Stomach (tissue), 9 donors: Measurements from ENCODE around the gene SLC17A6. TPM values are rescaled to one million over a fixed set of nuclear protein-coding genes. Genes with fewer than 3 reads are reported as not detected.

Source experiments
- DNase-seq, 2 donors: peaks; one replicate each; pipeline versions ENCODE4 v3.0.0 to v3.0.0-alpha.2; 2013 to 2019
- H3K27ac ChIP-seq, 5 donors: fragments of 200-600 bp in 4 of 5; sonication (generic) in 4 of 5; one replicate each; pipeline ENCODE4 v1.5.1; 2013 to 2019; ENCODE audit warnings: mild to moderate bottlenecking in 1 of 5, moderate library complexity in 1 of 5
- H3K27me3 ChIP-seq, 3 donors: fragments of 200-600 bp; sonication (generic); one replicate each; pipeline ENCODE4 v1.5.1; 2017 to 2019; ENCODE audit warnings: mixed run types in 1 of 3
- H3K36me3 ChIP-seq, 4 donors: fragments of 200-600 bp; sonication (generic); 1 replicate in 3 of 4; 2 replicates in 1 of 4; pipeline ENCODE4 v1.5.1; 2016 to 2019
- H3K4me1 ChIP-seq, 4 donors: fragments of 200-600 bp; sonication (generic); one replicate each; pipeline ENCODE4 v1.5.1; 2016 to 2019
- H3K4me3 ChIP-seq, 4 donors: fragments of 200-600 bp; sonication (generic) in 3 of 4; one replicate each; pipeline ENCODE4 v1.5.1; 2016 to 2019; ENCODE audit warnings: mild to moderate bottlenecking in 1 of 4
- H3K9me3 ChIP-seq, 4 donors: fragments of 200-600 bp; sonication (generic); one replicate each; pipeline ENCODE4 v1.5.1; 2016 to 2019
- CTCF ChIP-seq, 7 experiments: fragments of 450-650 bp in 4 of 7; fragments of 200-600 bp in 3 of 7; sonication (generic) in 3 of 7; IDR thresholded peaks; one replicate each; pipeline ENCODE4 v1.5.1; 2016 to 2019; ENCODE audit warnings: antibody characterized with exemption in 7 of 7, control low read depth in 2 of 7, mild to moderate bottlenecking in 1 of 7
- EP300 ChIP-seq: sonication (generic); formaldehyde crosslinking; IDR thresholded peaks from one replicate; pipeline ENCODE4 v1.6.1; 2017; ENCODE audit warnings: antibody characterized with exemption
- POLR2A ChIP-seq, 4 donors: fragments of 450-650 bp; IDR thresholded peaks; one replicate each; pipeline ENCODE4 v1.6.1; 2016; ENCODE audit warnings: antibody characterized with exemption in 4 of 4, control low read depth in 2 of 4, mild to moderate bottlenecking in 1 of 4, moderate library complexity in 1 of 4
- POLR2AphosphoS5 ChIP-seq, 3 donors: sonication (generic); formaldehyde crosslinking; IDR thresholded peaks; one replicate each; pipeline ENCODE4 v1.6.1; 2016; ENCODE audit warnings: antibody characterized with exemption in 3 of 3
- WGBS, 5 donors: extraction: QIAGEN DNeasy Blood & Tissue Kit in 3 of 5; methylation state at CpG; one replicate each; pipeline versions ENCODE4 v1.1.5 to v1.1.7; 2013 to 2018; 5-methylcytosine and 5-hydroxymethylcytosine counted together
- intact Hi-C: fragments of 100-400 bp; cut with DNase I; formaldehyde crosslinking; loops from one replicate; pipeline ENCODE4 v1.15.1; 2023; ENCODE audit warnings: low total_unique reads
- polyA plus RNA-seq, 3 donors: library from polyadenylated mRNA; stranded (reverse); fragments of 200-250 nt; gene quantifications; one replicate each; pipeline ENCODE4 v1.2.3, GENCODE V29; 2013
- total RNA-seq, 5 donors: library from RNA; depleted of rRNA; stranded (reverse); fragments of >200 nt; gene quantifications; one replicate each; pipeline versions ENCODE4 v1.1.0 to v1.2.3, GENCODE V29; 2014 to 2016
- donor health status: healthy with polysubstance abuse.
- donor health status: Bipolar disorder and iron deficiency.
- donor health status: healthy.

SLC17A6 gene
- total and polyA plus RNA-seq, 8 donors: not detected

DNA sequence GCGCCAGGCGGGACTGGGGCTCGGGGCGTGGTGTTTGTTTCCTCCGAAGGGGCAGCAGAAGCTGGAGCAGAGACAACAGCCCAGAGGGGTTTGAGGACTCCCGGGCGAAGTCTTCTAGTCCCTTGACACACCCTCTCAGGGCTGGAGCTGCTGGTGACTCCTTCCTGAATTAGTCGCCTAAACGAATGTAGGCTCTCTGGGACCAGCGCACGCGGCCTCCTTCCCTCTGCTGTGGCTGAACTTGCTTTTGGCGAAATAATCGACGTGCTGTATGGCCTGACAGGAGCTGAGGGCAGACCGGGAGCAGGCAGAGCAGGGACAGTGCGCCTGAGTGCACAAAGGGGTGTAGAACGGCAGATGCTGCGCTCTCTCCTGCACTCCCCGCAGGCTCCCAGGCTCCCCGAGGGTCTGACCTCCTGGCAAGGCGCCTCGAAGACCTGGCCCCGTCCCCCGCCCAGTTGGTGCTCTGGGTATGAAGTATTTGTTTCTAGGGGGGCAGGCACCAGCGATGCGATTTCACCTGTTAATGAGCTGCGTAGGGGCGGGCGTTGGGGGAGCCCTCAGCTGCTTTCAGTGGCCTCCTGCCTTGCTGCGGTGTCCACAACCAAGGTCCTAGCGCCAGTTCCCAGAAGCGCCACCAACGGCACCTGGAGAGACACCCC is 5.3 kb downstream of the SLC17A6 start:
- WGBS, 5 donors: 1 to 7% (median 3%) methylated on average over 16 to 34 of the region's 34 CpGs
- H3K4me3 ChIP-seq: no peak overlapping the region
- H3K4me1 ChIP-seq: peaks cover 0 to 26% (median 6%) of the 10 kb centered on the region in 4 donors
- TF ChIP-seq POLR2A (IDR thresholded peaks at IDR 0.05) (no peak), EP300 (no peak), CTCF (IDR thresholded peaks at IDR 0.05) (no peak), POLR2AphosphoS5 (IDR thresholded peaks at IDR 0.05) (no peak)
- H3K27me3 ChIP-seq: peaks cover 18 to 82% (median 65%) of the 10 kb centered on the region in 3 donors
- intact Hi-C loops: no loop called here
- H3K36me3 ChIP-seq: no peaks in the 10 kb centered on the region
- H3K27ac ChIP-seq: no peak overlapping the region
- H3K9me3 ChIP-seq: no peaks in the 10 kb centered on the region
- peak in 1 of 2 donors; percentile 15 for DNase-seq

- 5 to 17% (median 11%) methylated on average over 3 of the region's 3 CpGs for WGBS, 5 donors
- intact Hi-C loops: no loop called here
- peaks cover 18 to 82% (median 63%) of the 10 kb centered on the region in 3 donors for H3K27me3 ChIP-seq
- H3K4me3 ChIP-seq: no peak overlapping the region
- no peak overlapping the region for H3K27ac ChIP-seq
- TF ChIP-seq EP300 (no peak), CTCF (IDR thresholded peaks at IDR 0.05) (no peak), POLR2AphosphoS5 (IDR thresholded peaks at IDR 0.05) (no peak), POLR2A (IDR thresholded peaks at IDR 0.05) (no peak)
- H3K4me1 ChIP-seq: peaks cover 0 to 26% (median 6%) of the 10 kb centered on the region in 4 donors
- H3K9me3 ChIP-seq: no peaks in the 10 kb centered on the region
- no peak for DNase-seq
- no peaks in the 10 kb centered on the region for H3K36me3 ChIP-seq
These were observed 5.9 kb downstream of the SLC17A6 start for GRCh38 chr11:22344081-22344480.

GRCh38 chr11:22346282-22346681 is 8.1 kb downstream of the SLC17A6 start:
- intact Hi-C loops: no loop called here
- Histone ChIP-seq H3K36me3 (no peaks in the 10 kb centered on the region), H3K27ac (no peak overlapping the region), H3K9me3 (no peaks in the 10 kb centered on the region), H3K27me3 (peaks cover 11 to 70% (median 45%) of the 10 kb centered on the region in 3 donors), H3K4me1 (peaks cover 0 to 21% (median 5%) of the 10 kb centered on the region in 4 donors), H3K4me3 (no peak overlapping the region)
- DNase-seq: no peak
- TF ChIP-seq POLR2AphosphoS5 (IDR thresholded peaks at IDR 0.05) (no peak), EP300 (no peak), CTCF (IDR thresholded peaks at IDR 0.05) (no peak), POLR2A (IDR thresholded peaks at IDR 0.05) (no peak)

DNA sequence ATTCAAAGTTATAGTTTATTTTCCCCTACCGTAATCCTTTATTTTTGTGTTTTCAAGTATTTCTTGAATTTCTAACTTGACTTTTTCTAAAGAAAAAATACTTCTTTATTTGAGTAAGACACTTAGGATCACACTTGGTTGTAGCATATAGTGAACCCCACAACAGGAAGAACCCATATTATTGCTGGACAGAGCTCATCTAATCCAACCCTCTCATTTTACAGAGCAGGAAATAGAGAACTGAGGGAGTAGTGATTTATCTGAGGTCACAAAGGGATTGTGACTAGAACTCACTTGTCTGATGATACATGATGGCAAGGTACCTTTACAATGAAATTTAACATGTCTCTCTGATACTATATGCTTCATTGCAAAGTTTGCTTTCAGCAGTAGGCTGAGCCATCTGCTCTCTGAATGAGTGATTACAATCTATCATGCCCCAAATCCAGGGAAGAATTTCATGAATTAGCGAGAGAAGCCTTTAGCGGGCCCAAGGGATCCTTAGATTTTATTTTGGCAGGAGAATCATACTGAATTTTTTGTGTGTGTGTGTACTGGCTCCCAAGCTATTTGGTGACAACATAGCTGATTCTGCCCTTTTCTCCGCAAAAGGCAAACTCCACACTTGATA is 9.8 kb downstream of the SLC17A6 start:
- TF ChIP-seq EP300 (no peak), CTCF (IDR thresholded peaks at IDR 0.05) (no peak), POLR2AphosphoS5 (IDR thresholded peaks at IDR 0.05) (no peak), POLR2A (IDR thresholded peaks at IDR 0.05) (no peak)
- no peaks in the 10 kb centered on the region for H3K36me3 ChIP-seq
- peaks cover 6 to 54% (median 28%) of the 10 kb centered on the region in 3 donors for H3K27me3 ChIP-seq
- no peaks in the 10 kb centered on the region for H3K9me3 ChIP-seq
- 72 to 92% (median 90%) methylated on average over 4 of the region's 4 CpGs for WGBS, 5 donors
- intact Hi-C loops: no loop called here
- no peak overlapping the region for H3K4me3 ChIP-seq
- H3K27ac ChIP-seq: no peak overlapping the region
- H3K4me1 ChIP-seq: peaks cover 0 to 10% (median 2%) of the 10 kb centered on the region in 4 donors
- DNase-seq: no peak
